B cell (primary cell): ENCODE results near the gene ZNF33B.

ENCODE experiments used
- EZH2 ChIP-seq: IDR thresholded peaks from 2 replicates; pipeline ENCODE4 v1.6.1; 2012; ENCODE audit warnings: borderline replicate concordance, low read depth, mild to moderate bottlenecking, moderate library complexity, low read length; ENCODE audit not compliant: insufficient read depth, poor library complexity, severe bottlenecking
- TF ChIP-seq, protein P1 (sequence below): fragments of 200-600 bp; IDR thresholded peaks from one replicate; pipeline ENCODE4 v1.8.0; 2022; ENCODE audit warnings: antibody characterized with exemption, mild to moderate bottlenecking

DNA sequence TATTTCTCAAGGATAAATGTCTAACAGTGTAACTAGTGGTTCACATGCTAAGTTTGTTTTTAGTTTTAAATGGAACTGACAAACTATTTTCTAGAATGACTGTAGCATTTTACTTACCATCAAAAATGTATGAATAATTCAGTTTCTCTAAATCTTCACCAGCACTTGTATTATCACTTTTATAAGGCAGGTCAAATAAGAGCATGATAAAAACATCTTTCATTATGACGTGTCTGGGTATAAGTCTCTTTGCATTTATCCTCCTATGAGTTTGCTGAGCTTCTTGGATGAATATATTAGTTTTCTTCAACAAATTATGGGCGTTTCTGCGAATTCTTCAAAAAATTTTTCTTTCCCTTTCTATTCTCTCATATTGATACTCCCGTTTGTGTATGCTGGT is 19.9 kb downstream of the ZNF33B start:
- TF ChIP-seq, protein P1, sequence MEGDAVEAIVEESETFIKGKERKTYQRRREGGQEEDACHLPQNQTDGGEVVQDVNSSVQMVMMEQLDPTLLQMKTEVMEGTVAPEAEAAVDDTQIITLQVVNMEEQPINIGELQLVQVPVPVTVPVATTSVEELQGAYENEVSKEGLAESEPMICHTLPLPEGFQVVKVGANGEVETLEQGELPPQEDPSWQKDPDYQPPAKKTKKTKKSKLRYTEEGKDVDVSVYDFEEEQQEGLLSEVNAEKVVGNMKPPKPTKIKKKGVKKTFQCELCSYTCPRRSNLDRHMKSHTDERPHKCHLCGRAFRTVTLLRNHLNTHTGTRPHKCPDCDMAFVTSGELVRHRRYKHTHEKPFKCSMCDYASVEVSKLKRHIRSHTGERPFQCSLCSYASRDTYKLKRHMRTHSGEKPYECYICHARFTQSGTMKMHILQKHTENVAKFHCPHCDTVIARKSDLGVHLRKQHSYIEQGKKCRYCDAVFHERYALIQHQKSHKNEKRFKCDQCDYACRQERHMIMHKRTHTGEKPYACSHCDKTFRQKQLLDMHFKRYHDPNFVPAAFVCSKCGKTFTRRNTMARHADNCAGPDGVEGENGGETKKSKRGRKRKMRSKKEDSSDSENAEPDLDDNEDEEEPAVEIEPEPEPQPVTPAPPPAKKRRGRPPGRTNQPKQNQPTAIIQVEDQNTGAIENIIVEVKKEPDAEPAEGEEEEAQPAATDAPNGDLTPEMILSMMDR, result no peak
- no peak for TF ChIP-seq EZH2
